GM18951 (cell line): ENCODE results near the gene PRSS38.

ENCODE experiments used
- POLR2A ChIP-seq: IDR thresholded peaks from 4 replicates; pipeline ENCODE4 v1.6.1; 2011; ENCODE audit warnings: mild to moderate bottlenecking; ENCODE audit not compliant: insufficient read length, insufficient read depth; ENCODE audit errors: extremely low read depth
- in situ Hi-C: fragments of 300-500 bp; cut with MboI; formaldehyde crosslinking; loops from one replicate; pipeline ENCODE4 v1.12.0; 2022; ENCODE audit warnings: low sequenced_read_pairs, mixed read lengths, inconsistent platforms; ENCODE audit not compliant: unreplicated experiment

PRSS38 gene

DNA sequence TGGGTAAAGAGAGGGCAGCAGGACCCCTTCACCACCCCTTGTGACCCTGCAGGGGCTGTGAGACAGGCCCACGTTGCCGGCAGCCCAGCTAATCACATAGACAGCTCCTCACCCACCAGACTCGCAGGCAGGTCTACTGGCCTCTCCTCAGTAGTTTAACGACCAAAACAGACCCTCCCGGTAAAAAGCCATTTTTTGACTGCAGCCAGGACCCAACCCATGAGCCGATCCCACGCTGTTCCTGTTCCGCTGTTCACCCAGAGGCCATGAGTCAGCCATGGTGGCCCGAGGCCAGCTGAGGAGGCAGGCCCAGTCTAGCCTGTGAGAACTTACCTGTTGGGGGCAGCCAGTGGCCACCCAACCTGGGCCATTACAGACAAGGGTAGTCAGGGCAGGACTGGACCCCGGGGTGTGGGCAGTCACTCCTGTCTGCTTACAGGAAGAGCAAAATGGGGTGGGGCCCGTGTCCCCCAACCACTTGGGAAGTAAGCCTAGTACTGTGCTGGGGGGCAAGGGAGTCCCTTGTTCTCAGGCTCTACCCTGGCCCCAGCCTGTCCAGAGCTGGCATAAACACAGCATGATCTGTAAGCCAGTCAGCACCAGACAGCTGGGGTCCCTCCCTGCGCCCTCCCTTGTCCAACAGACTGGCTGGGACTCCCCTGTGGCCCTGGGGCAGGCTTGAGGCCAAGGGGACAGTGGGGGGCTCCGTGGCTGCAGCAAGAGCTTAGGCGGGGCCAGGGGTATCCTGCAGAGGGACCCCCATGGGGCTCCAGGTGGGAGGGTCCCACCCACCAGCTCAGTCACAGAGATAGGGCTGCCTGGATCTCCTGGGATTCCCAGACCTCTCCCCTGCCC lies 70.4 kb downstream of the PRSS38 start:
- in situ Hi-C loops: no loop called here
- TF ChIP-seq POLR2A: no peak

DNA sequence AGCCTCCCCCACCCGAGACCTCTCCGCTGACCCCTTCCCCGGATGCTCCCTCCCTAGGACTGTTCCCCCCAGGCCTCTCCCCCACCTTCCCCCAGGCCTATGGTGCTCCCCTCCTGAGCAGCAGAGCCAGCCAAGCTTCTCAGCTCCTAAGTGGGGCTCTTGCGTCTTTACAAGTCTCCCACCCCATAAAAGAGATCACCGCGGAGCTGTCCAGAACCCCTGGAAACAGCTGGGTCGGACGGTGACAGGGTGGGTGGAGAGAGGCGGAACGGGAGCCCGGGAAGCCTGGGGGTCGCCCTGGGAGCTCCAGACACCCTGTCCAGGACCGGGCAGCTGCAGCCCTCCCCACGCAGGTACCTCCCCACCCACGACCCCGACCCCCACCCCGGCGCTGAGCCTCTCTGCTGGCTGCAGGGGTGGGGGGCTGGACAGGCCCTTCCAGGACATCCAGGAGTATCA lies 71.1 kb downstream of the PRSS38 start:
- in situ Hi-C loops: no loop called here
- no peak for TF ChIP-seq POLR2A

- in situ Hi-C loops: no loop called here
- TF ChIP-seq POLR2A: no peak
Measured at GRCh38 chr1:227886993-227887696, 71.7 kb downstream of the PRSS38 start.

- no peak for TF ChIP-seq POLR2A
- in situ Hi-C loops: no loop called here
Measured at GRCh38 chr1:227887697-227888403, 72.4 kb downstream of the PRSS38 start.

DNA sequence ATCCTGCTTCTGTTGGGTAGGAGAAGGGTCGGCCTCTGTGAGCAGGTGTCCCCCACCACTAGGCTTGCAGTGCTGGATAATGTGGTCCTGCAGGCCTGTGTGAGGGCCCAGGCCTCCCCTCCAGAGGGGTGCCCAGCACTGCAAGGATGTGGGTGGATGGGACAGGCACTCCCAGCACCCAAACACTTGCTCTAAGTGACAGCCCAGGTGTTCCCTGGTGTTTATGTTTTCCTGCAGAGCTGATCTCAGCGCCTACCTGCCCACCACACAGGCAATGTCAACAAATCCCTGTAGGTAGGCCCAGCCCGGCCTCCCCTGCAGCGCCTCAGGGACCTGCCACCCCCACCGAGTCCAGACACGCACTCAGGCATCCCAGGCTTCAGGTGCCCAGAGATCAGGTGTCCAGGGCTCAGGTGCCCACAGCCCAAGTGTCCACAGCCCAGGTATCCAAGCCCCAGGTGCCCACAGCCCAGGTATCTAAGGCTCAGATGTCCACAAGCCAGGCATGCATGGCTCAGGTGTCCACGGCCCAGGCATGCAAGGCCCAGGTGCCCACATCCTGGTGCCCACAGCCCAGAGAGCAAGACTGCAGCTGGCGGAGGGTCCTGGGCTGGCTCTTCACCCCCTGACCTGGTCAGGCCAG lies 73.0 kb downstream of the PRSS38 start:
- in situ Hi-C loops: no loop called here
- TF ChIP-seq POLR2A: no peak

DNA sequence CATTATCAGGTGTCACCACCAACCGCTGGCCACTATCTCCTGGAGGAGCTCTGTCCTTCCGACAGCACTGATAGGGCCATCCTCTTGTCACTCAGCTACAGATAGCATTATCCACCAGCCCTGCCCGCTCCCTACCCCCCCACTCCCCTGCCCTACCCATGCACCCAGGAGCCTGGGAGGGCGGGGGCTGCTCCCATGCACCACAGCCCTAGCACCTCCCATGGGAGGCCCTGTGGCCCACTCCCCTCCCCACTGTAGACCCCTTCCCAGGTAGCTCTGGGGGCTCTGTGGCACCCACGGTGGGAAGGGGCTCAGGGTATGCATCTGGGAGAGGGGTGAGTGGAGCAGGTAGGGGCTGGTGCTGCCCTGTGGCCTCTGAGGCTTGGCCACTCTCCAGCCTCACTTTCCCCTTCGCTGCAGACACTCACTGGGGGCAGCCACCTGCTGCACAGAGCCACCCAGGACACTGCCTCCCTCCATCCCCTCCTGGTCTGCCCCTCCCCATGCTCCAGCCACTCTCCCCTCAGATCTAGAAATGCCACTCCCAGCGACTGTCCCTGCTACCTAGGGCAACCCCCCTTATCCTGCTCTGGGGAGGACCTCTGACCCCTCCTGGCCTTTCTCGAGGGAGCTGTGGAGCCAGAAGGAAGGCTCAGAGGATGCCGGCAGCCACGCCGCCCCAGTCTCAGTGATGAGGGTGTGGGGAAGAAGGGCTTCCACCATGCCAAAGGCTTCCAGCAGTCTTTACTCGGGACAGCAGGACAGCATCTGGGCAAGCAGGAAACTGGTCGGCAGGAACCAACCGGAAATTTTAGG lies 73.8 kb downstream of the PRSS38 start:
- no peak for TF ChIP-seq POLR2A
- in situ Hi-C loops: no loop called here

GRCh38 chr1:227889863-227890405 lies 74.5 kb downstream of the PRSS38 start:
- no peak for TF ChIP-seq POLR2A
- in situ Hi-C loops: no loop called here

DNA sequence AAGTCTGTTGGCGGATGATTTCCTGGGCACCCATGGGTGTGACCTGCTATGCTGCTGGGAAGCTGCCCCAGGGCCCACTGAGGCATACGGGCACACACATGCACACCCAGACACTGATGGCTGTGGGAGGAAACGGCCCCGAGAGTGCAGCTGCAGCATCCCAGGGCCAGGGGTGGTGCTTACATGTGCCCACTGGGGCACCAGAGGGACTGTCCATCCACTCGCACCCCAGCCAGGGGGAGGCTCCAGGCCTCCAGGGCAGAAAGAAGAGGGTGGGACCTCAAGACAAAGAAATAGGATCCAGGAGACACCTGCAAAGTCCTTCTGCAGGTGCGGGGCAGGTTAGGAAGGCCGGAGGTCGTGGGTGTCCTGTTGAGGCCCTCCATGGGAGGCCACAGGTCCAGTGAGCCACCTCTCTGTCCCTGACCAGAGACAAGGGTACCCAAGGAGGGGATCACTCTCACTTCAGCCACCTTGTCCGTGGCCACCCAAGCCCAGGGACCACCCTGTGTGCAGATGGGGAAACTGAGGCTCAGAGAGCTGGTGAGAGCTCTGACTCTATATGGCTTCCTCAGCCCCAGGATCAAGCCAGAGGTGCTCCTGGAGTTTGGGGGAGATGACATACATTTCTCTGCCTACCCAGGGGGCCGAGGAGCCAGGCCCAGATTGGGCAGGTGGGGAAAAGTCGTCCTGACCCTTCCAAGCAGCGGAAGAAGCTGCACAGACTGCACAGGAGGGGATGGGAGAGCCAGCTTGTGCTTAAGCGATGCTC lies 75.2 kb downstream of the PRSS38 start:
- in situ Hi-C loops: no loop called here
- no peak for TF ChIP-seq POLR2A

DNA sequence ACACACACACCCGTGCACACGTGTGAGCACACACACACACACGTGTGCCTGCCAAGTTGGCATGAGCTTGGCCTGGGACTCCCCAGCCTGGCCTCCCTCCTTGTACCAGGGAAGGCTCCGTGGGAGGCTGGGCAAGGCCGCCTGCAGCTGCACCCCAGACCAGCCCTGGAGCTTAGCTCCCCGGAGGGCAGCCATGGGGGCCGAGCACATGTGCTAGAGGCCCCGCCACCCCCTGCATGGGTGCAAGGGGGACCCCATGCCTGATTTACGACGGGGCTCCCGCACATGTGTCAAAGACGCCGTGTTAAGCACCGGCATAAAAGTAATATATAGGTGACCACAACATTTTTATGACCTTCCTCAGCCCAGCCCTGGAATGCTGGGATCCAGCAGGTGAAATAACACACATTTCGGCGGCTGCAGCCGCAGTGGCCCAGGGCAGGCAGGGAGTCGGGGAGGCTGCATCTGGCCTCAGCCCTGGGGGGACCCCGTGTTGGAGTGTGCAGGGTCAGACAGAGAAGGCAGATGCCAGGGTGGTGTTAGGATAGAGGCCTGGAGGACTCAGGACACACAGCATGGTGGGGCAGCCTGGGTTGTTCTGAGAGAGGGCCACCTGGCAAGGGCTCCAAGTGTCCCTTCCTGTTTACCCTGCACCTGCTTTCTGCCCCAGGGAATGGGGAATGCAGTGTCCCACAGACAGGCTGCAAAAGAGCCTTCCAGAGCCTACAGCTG lies 75.9 kb downstream of the PRSS38 start:
- no peak for TF ChIP-seq POLR2A
- in situ Hi-C loops: no loop called here

DNA sequence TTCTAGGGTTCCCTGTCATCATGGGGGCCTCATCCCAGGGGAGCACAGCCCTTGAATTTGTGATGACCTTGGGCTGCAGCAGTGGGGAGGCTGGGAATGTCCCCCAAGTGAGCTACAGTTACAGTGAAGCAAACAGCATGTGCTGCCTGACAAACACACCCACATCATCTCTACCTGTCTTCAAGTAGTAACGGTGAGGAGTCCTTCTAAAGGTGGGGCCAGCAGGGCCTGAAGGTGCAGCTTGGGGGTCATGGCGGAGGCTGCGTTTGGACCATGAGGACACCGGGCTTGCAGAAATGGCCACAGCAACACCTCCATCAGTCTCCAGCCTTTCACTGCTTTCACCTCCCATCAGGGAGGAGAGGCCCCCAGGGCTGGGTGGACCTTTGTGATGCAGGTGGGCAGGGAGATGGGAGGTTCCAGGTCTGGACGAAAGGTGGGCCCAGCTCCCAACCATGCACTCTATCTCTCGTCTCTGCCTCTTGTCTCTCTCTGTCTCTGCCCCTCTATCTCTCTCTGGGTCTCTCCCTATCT lies 76.5 kb downstream of the PRSS38 start:
- in situ Hi-C loops: no loop called here
- no peak for TF ChIP-seq POLR2A
